GM12891 (cell line): Measurements from ENCODE around the gene HOXD4.

Source experiments
- DNase-seq: peaks from one replicate; pipeline ENCODE4 v3.0.0; 2011; ENCODE audit warnings: low spot score; ENCODE audit not compliant: insufficient read length
- FAIRE-seq: peaks from 2 replicates; lab custom pipeline; 2011; peaks lifted over from hg19 to GRCh38; lab: Jason Lieb, UNC
- PAX5 ChIP-seq: IDR thresholded peaks from 2 replicates; pipeline ENCODE4 v1.6.1; 2011; ENCODE audit warnings: low read length, moderate library complexity, mild to moderate bottlenecking; ENCODE audit not compliant: insufficient read depth, severe bottlenecking
- POLR2A ChIP-seq: IDR thresholded peaks from 2 replicates; pipeline ENCODE4 v1.6.1; 2011; ENCODE audit warnings: low read depth, low read length, control low read depth
- POLR2AphosphoS5 ChIP-seq: IDR thresholded peaks from 2 replicates; pipeline ENCODE4 v1.6.1; 2011; ENCODE audit warnings: low read depth, low read length, control low read depth
- POU2F2 ChIP-seq: IDR thresholded peaks from 2 replicates; pipeline ENCODE4 v1.6.1; 2011; ENCODE audit warnings: low read depth, mild to moderate bottlenecking, control low read depth, low read length, moderate library complexity
- SPI1 ChIP-seq: IDR thresholded peaks from 2 replicates; pipeline ENCODE4 v1.6.1; 2011; ENCODE audit warnings: low read depth, low read length, control low read depth
- TAF1 ChIP-seq: IDR thresholded peaks from 2 replicates; pipeline ENCODE4 v1.6.1; 2011; ENCODE audit warnings: low read depth, low read length, control low read depth

Gene HOXD4

DNA sequence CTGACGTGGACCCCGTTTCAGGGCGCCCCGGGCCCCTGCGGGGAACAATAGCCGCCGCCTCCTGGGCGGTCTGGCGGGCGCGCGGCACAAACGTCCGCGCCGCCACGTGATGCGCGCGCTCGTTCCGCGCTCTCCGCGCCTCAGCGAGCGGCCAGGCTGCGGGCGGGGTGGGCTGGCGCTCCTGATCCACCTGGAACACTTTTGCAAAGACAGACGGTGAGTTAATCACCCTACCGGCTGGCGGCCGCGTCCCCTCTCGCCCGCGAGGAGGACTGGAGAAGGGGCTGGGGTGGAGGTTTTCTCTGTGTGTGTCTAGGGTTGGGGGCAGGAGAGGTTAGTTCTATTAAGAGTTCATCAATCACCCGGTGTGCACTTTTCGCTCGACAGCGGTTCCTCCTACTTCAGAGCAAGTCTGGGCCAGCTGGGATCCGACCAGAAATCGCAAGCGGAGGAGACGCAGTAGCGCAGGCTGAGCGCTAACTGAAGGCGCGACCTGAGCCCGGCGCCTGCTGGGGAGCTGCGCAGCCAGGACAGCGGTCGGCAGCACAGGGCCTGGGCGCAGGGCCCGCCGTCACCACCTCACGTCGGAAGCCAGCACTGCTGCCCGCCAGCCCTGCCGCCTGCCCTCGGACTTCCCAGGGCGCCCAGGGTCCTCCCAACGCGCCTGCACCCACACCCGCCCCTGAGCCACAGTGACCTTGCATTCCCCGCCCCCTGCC, 26.8 kb downstream of the HOXD4 start:
- DNase-seq: no peak
- TF ChIP-seq POU2F2 (no peak), PAX5 (no peak)
- FAIRE-seq: no peak

DNA sequence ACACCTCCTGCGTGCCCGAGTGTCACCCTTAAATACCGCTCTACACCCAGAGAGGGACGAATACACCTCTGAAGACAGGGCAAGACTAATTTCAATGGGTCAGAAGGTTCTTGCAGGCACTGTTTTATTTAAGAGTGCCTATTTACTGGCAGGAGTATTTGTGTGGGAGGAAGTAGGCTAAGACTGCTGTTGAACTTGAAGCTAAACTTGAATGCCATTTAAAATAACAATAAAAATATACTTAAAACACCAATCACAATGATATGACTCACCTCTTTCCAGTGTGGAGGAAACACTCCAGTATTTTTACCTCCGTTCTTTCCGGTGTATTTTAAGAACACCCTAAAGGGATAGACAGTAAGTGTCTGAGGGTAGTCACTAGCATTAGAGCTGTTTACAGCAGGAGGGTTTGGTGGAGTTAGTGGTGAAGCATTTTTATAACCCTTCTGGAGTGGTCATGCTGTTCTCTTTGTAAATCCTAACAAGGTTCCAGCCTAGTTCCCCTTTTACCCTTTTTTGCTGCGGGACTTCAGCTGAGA, 27.5 kb downstream of the HOXD4 start:
- TF ChIP-seq TAF1 (no peak), POLR2AphosphoS5 (no peak), SPI1 (no peak), PAX5 (no peak), POU2F2 (no peak), POLR2A (no peak)
- DNase-seq: no peak
- no peak for FAIRE-seq

GRCh38 chr2:176181551-176181950, 30.2 kb downstream of the HOXD4 start:
- no peak for TF ChIP-seq TAF1
- TF ChIP-seq PAX5: no peak
- TF ChIP-seq SPI1: no peak
- no peak for TF ChIP-seq POLR2A
- no peak for TF ChIP-seq POLR2AphosphoS5
- no peak for TF ChIP-seq POU2F2
- FAIRE-seq (no peak), DNase-seq (no peak)

DNA sequence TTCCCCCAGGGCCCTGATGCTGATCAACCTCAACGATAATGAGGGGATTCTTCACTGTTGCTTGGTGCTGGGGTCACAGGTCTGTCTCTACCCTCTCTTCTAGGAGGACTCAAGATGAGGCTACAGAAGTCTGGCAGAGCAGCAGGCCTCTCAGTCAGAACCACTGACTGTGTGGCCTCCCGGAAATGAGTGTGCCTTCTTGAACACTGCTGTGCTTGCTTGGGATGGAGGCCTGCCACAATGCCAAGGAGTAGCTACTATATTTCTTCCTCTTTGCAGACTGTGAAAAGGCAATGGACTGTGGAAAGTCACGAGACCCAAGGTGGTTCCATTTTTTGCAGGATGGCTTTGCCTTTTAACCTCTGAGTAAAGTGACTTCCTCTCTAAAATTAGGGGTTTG, 31.3 kb downstream of the HOXD4 start:
- TF ChIP-seq SPI1: no peak
- no peak for TF ChIP-seq POU2F2
- no peak for TF ChIP-seq POLR2A
- no peak for TF ChIP-seq TAF1
- TF ChIP-seq PAX5: no peak
- TF ChIP-seq POLR2AphosphoS5: no peak
- FAIRE-seq: no peak
- no peak for DNase-seq

DNA sequence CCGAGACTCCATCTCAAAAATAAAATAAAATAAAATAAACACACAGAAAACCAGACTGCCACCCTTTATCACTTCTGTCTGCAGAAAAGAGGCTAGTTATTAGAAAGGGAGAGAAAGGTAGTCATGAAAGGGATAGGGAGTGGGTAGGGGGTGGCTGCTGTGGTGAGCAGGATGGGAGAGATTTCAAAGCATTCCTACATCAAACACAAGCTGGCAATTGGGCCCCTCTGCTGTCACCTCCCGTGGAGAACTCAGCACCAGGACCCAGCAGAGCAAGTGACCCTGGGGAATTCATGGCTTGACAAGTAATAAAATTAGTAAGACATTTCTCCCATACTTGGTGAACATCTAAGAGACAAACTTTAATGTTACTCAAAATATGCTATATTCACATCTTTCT, 33.4 kb downstream of the HOXD4 start:
- DNase-seq (no peak), FAIRE-seq (no peak)
- TF ChIP-seq POLR2AphosphoS5: no peak
- no peak for TF ChIP-seq POU2F2
- no peak for TF ChIP-seq POLR2A
- no peak for TF ChIP-seq SPI1
- TF ChIP-seq TAF1: no peak
- TF ChIP-seq PAX5: no peak

DNA sequence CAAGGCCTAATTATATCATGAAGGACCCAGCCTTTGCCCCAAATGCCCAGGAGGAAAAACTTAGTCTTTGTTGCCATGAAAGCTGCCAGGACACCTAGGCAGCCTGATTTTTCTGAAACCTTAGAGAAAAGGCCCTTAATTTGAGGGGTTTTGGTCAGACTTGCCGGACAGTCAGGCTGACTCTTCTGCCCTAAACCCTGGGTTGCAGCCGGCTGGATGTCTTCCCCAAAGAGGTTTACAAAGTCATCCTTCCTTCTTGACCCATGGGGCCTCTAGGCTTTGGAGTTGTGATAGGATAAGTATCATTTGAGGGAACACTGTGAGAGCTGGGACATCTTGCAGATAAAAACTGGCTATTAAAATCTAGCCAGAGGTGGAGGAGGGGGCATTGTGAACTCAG, 34.7 kb downstream of the HOXD4 start:
- FAIRE-seq (no peak), DNase-seq (no peak)
- TF ChIP-seq SPI1 (no peak), TAF1 (no peak), POLR2A (no peak), POLR2AphosphoS5 (no peak), PAX5 (no peak), POU2F2 (no peak)

DNA sequence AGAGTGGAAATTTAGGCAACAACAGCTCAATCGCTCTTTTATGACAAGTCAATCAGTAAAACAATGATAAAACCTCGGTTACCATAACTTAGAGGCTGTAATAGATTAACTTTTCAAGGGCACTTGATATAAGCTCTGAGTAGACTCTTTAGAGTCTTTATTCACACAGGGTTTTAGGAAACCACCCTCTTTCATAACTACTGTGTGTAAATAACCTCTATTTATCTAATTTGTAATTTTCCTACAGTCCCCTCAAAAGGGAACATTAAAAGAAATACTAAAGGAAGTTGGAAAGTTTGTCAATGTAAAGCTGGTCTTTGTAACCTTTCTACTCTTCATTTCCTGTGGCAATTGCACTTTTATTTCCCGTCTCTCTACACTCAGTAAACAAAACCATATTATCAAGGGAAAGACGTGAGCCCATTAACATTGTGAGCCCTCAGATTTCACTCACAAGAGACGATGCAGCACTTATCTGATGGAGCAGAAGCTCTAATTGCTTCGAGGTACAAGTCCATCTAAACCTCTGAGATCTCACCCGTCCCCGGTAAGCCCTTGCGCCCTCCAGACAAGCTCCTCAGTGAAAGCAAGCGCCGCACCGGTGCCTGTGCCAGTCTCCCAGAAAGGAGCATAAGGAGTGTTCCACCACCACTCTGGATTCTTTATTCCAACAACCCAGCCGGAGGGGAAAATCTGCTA, 36.0 kb downstream of the HOXD4 start:
- DNase-seq (no peak), FAIRE-seq (no peak)
- TF ChIP-seq POU2F2: no peak
- no peak for TF ChIP-seq POLR2A

- DNase-seq (no peak), FAIRE-seq (no peak)
- no peak for TF ChIP-seq PAX5
- no peak for TF ChIP-seq TAF1
- TF ChIP-seq POU2F2: no peak
- TF ChIP-seq POLR2A: no peak
- TF ChIP-seq SPI1: no peak
- no peak for TF ChIP-seq POLR2AphosphoS5
Measured at GRCh38 chr2:176187899-176188773, 36.8 kb downstream of the HOXD4 start, which contains the start of gene HOXD1. HOXD1 (plus strand) TSS chr2:176188668; CDS start chr2:176188802, 134 bp downstream.

DNA sequence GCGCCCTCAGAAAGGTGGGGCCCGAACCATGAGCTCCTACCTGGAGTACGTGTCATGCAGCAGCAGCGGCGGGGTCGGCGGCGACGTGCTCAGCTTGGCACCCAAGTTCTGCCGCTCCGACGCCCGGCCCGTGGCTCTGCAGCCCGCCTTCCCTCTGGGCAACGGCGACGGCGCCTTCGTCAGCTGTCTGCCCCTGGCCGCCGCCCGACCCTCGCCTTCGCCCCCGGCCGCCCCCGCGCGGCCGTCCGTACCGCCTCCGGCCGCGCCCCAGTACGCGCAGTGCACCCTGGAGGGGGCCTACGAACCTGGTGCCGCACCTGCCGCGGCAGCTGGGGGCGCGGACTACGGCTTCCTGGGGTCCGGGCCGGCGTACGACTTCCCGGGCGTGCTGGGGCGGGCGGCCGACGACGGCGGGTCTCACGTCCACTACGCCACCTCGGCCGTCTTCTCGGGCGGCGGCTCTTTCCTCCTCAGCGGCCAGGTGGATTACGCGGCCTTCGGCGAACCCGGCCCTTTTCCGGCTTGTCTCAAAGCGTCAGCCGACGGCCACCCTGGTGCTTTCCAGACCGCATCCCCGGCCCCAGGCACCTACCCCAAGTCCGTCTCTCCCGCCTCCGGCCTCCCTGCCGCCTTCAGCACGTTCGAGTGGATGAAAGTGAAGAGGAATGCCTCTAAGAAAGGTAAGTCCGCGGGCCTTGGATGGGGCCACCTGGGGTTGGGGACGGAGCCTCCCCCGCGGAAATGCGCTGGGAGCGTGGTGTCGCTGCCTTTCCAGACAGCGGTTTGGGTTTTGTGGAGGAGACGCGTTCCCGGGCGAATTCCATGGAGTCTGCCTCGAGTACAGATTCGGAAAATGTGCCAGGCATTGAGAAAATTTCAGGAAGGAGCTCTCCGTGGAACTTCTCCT, 37.7 kb downstream of the HOXD4 start:
- no peak for TF ChIP-seq PAX5
- TF ChIP-seq POU2F2: no peak
- TF ChIP-seq POLR2AphosphoS5: no peak
- TF ChIP-seq POLR2A: no peak
- no peak for TF ChIP-seq SPI1
- no peak for TF ChIP-seq TAF1
- FAIRE-seq (no peak), DNase-seq (no peak)
